K562 (cell line): Measurements from ENCODE around the gene RUNDC1. TPM values are rescaled to one million over a fixed set of nuclear protein-coding genes. Genes with fewer than 3 reads are reported as not detected.
"Not testable (repeated sequence)": the region's sequence is repeated elsewhere in the genome, so short reads cannot be mapped to it uniquely, and the experiment has no call there.

Experiments
- ATAC-seq: fragments of 200-7000 bp; cut with Tn5 transposase; 3 replicates; pipeline ENCODE4 v1.9.1; 2020; ENCODE audit warnings: moderate library complexity
- BruUV-seq: library from RNA; stranded (reverse); fragments of 400-500 nt; replicated peaks from 2 replicates; lab custom pipeline; 2021; lab: Mats Ljungman, UMichigan
- CTCF ChIA-PET: fragments of 300-600 bp; formaldehyde crosslinking; extraction: SDS; loops from one replicate; lab custom pipeline; 2021; ENCODE audit warnings: low intra/inter-chr PET ratio; lab: Yijun Ruan, JAX
- POLR2A ChIA-PET: fragments of 300-600, 350-650 bp; sonication (Branson Sonifier 250); formaldehyde crosslinking; extraction: SDS; loops from one replicate; lab custom pipeline; 2021; ENCODE audit warnings: antibody characterized with exemption, inconsistent platforms; lab: Yijun Ruan, JAX
- DNase-seq, 4 experiments: peaks; one replicate each; pipeline versions ENCODE4 v3.0.0 to v3.0.0-alpha.2; 2011 to 2018; ENCODE audit warnings: low spot score in 3 of 4, mixed read lengths in 3 of 4; ENCODE audit errors: extremely low read depth in 1 of 4
- FAIRE-seq: peaks from 2 replicates; lab custom pipeline; 2011; peaks lifted over from hg19 to GRCh38; lab: Jason Lieb, UNC
- H2AFZ ChIP-seq: 2 replicates; pipeline ENCODE4 v1.6.0; 2011; ENCODE audit warnings: low read depth, low read length, control low read depth, inconsistent platforms
- H3K27ac ChIP-seq: fragments of 200-600 bp; 3 replicates; pipeline ENCODE4 v1.8.0; 2011; ENCODE audit warnings: low read depth, mild to moderate bottlenecking, control low read depth, inconsistent platforms, low read length, moderate library complexity, mixed read lengths; ENCODE audit errors: extremely low read depth
- H3K27me3 ChIP-seq, 2 experiments: fragments of 300-600 bp in 1 of 2; 2 replicates in 1 of 2; 3 replicates in 1 of 2; pipeline versions ENCODE4 v1.6.0 to v1.8.0; 2011; ENCODE audit warnings: inconsistent platforms in 2 of 2, low read length in 2 of 2, mild to moderate bottlenecking in 1 of 2, mixed read lengths in 1 of 2, moderate library complexity in 1 of 2; ENCODE audit not compliant: control insufficient read depth in 2 of 2, insufficient read depth in 2 of 2
- H3K36me3 ChIP-seq: fragments of 300-600 bp; 3 replicates; pipeline ENCODE4 v1.8.0; 2011; ENCODE audit warnings: mild to moderate bottlenecking, low read length, inconsistent platforms; ENCODE audit not compliant: control insufficient read depth, insufficient read depth
- H3K4me1 ChIP-seq, 2 experiments: fragments of 200-600 bp in 1 of 2; replicated peaks in 1 of 2; 2 replicates in 1 of 2; 3 replicates in 1 of 2; pipeline versions ENCODE4 v1.5.1 to v1.8.0; 2011; ENCODE audit warnings: inconsistent platforms in 2 of 2, low read length in 2 of 2, mild to moderate bottlenecking in 1 of 2, mixed read lengths in 1 of 2, moderate library complexity in 1 of 2; ENCODE audit not compliant: control insufficient read depth in 2 of 2, insufficient read depth in 2 of 2
- H3K4me2 ChIP-seq: 2 replicates; pipeline ENCODE4 v1.6.1; 2011; ENCODE audit warnings: low read length, control low read depth, inconsistent platforms, mixed read lengths; ENCODE audit not compliant: insufficient read depth
- H3K4me3 ChIP-seq: fragments of 200-600 bp; sonication (generic), shearing (Covaris generic); 2 replicates; pipeline ENCODE4 v1.5.1; 2016; ENCODE audit warnings: control low read depth, inconsistent platforms
- H3K79me2 ChIP-seq: fragments of 200-600 bp; 3 replicates; pipeline ENCODE4 v1.8.0; 2011; ENCODE audit warnings: low read length, inconsistent platforms; ENCODE audit not compliant: control insufficient read depth, insufficient read depth
- H3K9ac ChIP-seq, 2 experiments: 2 replicates each; pipeline versions ENCODE4 v1.6.0 to v1.6.1; 2011; ENCODE audit warnings: low read depth in 2 of 2, low read length in 2 of 2, control low read depth in 1 of 2, inconsistent platforms in 1 of 2, mild to moderate bottlenecking in 1 of 2, mixed read lengths in 1 of 2; ENCODE audit not compliant: insufficient read depth in 1 of 2
- H3K9me1 ChIP-seq: one replicate; pipeline ENCODE4 v1.6.0; 2011; ENCODE audit warnings: inconsistent platforms, mild to moderate bottlenecking, low read length, moderate library complexity; ENCODE audit not compliant: control insufficient read depth, insufficient read depth
- H3K9me3 ChIP-seq: replicated peaks from 2 replicates; pipeline ENCODE4 v1.5.1; 2011; ENCODE audit warnings: low read depth, low read length, inconsistent platforms; ENCODE audit not compliant: control insufficient read depth, insufficient read depth
- H4K20me1 ChIP-seq: replicated peaks from 2 replicates; pipeline ENCODE4 v1.6.1; 2011; ENCODE audit warnings: low read length, inconsistent platforms, mixed read lengths; ENCODE audit not compliant: control insufficient read depth, insufficient read depth
- BRD9 ChIP-seq: fragments of 450-650 bp; IDR thresholded peaks from 2 replicates; pipeline ENCODE4 v1.6.1; 2018; ENCODE audit warnings: low read depth; ENCODE audit not compliant: partially characterized antibody
- EP300 ChIP-seq: IDR thresholded peaks from 2 replicates; pipeline ENCODE4 v1.6.1; 2012; ENCODE audit warnings: low read length, improper control_type of control experiment
- HMBOX1 ChIP-seq: sonication (generic); IDR thresholded peaks from 2 replicates; pipeline ENCODE4 v1.6.1; 2016
- PHF20 ChIP-seq: fragments of 450-650 bp; IDR thresholded peaks from 2 replicates; pipeline ENCODE4 v1.6.1; 2018; ENCODE audit not compliant: partially characterized antibody
- STAT5A ChIP-seq: IDR thresholded peaks from 2 replicates; pipeline ENCODE4 v1.6.1; 2012; ENCODE audit warnings: low read length, inconsistent platforms, borderline replicate concordance
- ZNF175 ChIP-seq: fragments of 200-800 bp; sonication (Bioruptor generic); IDR thresholded peaks from 2 replicates; pipeline ENCODE4 v1.6.1; 2016; ENCODE audit warnings: low read depth, mild to moderate bottlenecking, missing genetic modification characterization, missing compliant biosample characterization
- WGBS: fragments of 100-300 bp; shearing (Covaris generic); methylation state at CpG from one replicate; pipeline ENCODE4 v1.1.6; 2016; ENCODE audit warnings: low coverage, mixed read lengths; ENCODE audit not compliant: insufficient coverage; ENCODE audit errors: missing lambda C conversion rate; 5-methylcytosine and 5-hydroxymethylcytosine counted together
- in situ Hi-C: fragments of 300-500 bp; cut with MboI; formaldehyde crosslinking; loops from 4 replicates; pipeline ENCODE4 v1.15.0; 2018; ENCODE audit warnings: inconsistent platforms, mixed read lengths
- intact Hi-C: fragments of 100-400 bp; cut with micrococcal nuclease; formaldehyde crosslinking; loops from 2 replicates; pipeline ENCODE4 v1.14.2; 2022
- polyA plus RNA-seq, 8 experiments: library from polyadenylated mRNA; depleted of rRNA in 4 of 8; stranded (reverse) in 5 of 8; unstranded in 3 of 8; fragments of >200 nt; fragmentation: Nextera tagmentation in 2 of 8; fragmentation: Illumina TruSeq in 1 of 8; extraction: Ambion mirVana in 2 of 8; extraction: Trizol in 1 of 8; gene quantifications; 2 replicates each; pipeline versions ENCODE4 v1.2.1 to v1.2.3, GENCODE V29; 2011 to 2014; ENCODE audit warnings: inconsistent platforms in 1 of 8, missing spikeins in 1 of 8
- total RNA-seq, 7 experiments: library from RNA; depleted of rRNA in 6 of 7; stranded (reverse); fragments of >200 nt in 6 of 7; fragmentation: Illumina TruSeq in 2 of 7; extraction: Trizol in 2 of 7; gene quantifications; 2 replicates each; pipeline versions ENCODE4 v1.2.1 to v1.2.3, GENCODE V29; 2011 to 2021; ENCODE audit warnings: low replicate concordance in 1 of 7

The RUNDC1 gene
- total and polyA plus RNA-seq, 9 of the 15 experiments (the other 6 are each of a cell fraction or from before 2014, with no cell fraction given) = 3.4 to 12.6 (median 9.4) TPM

- no peak for TF ChIP-seq PHF20
These were observed 12.5 kb downstream of the RUNDC1 start (continued) for GRCh38 chr17:42992872-42993271.

- H3K4me2 ChIP-seq, H4K20me1 ChIP-seq, H3K9me3 ChIP-seq, POLR2A ChIA-PET, H2AFZ ChIP-seq, ATAC-seq, H3K79me2 ChIP-seq, H3K4me1 ChIP-seq, CTCF ChIA-PET, FAIRE-seq, intact Hi-C loops, DNase-seq, H3K9me1 ChIP-seq, in situ Hi-C loops, H3K27ac ChIP-seq, H3K27me3 ChIP-seq, H3K4me3 ChIP-seq, BruUV-seq, H3K9ac ChIP-seq: not testable (repeated sequence)
- H3K36me3 ChIP-seq = peaks cover 57% of the 10 kb centered on the region
- WGBS = 78% methylated on average over 8 of the region's 10 CpGs
These were observed 13.5 kb downstream of the RUNDC1 start for GRCh38 chr17:42993913-42994312.

- ATAC-seq = no peak
- peak; percentile 20; the same call in 1 of the 2 replicates for TF ChIP-seq ZNF175 (CRISPR knock-in tag)
- TF ChIP-seq STAT5A = 0 out of 2 replicates have a peak, but pooled peaks have one; percentile 5
- TF ChIP-seq HMBOX1 = peak; percentile 31; the same call in 1 of the 2 replicates
- TF ChIP-seq EP300 = no peak
- TF ChIP-seq BRD9 = peak; percentile 15
- no peaks in the 10 kb centered on the region for H3K9me3 ChIP-seq
- peak overlapping the region; percentile 94 for H3K27ac ChIP-seq
- TSS peak; percentile 48 for BruUV-seq
- H3K9me1 ChIP-seq = no peaks in the 10 kb centered on the region
- H3K4me2 ChIP-seq = peak overlapping the region; percentile 99
- intact Hi-C loops = loop anchor here (5.0 kb wide), 1 partner anchor 60 kb away; no protein-coding TSS in a partner anchor
- peaks cover 14 to 18% of the 10 kb centered on the region in 2 experiments; a peak in 4 of 5 replicates for H3K4me1 ChIP-seq
- no peak for FAIRE-seq
- peak overlapping the region; percentile 85 for H2AFZ ChIP-seq
- DNase-seq = no peak
- WGBS = 9% methylated on average over 5 of the region's 5 CpGs
- POLR2A ChIA-PET = interaction anchor here (0.5 to 2.7 kb wide), 33 partner anchors 9 to 420 kb away, joined by 3 to 31 read pairs (median 5); partner anchors contain the start of genes AOC2, BECN1, IFI35 and NBR1
- H4K20me1 ChIP-seq = peaks cover 2% of the 10 kb centered on the region; the same call in 1 of the 2 replicates
- CTCF ChIA-PET = interaction anchor here (0.6 to 1.4 kb wide), 5 partner anchors 59 to 486 kb away, joined by 3 to 8 read pairs (median 3); partner anchors contain the start of genes AOC2, DHX8 and PSME3
- peaks cover 33% of the 10 kb centered on the region for H3K79me2 ChIP-seq
- in situ Hi-C loops = no loop called here
- peak overlapping the region; percentile 93 for H3K4me3 ChIP-seq
- peak overlapping the region; percentile 40 to 95; a peak in 3 of 4 replicates for H3K9ac ChIP-seq
- no peaks in the 10 kb centered on the region for H3K27me3 ChIP-seq
- H3K36me3 ChIP-seq = peaks cover 59% of the 10 kb centered on the region
These were observed 17.1 kb downstream of the RUNDC1 start for GRCh38 chr17:42997390-42997983.
